GM19193 (cell line): Measurements from ENCODE around the gene DDOST.

Experiments
- POLR2A ChIP-seq: IDR thresholded peaks from 4 replicates; pipeline ENCODE4 v1.6.1; 2011; ENCODE audit not compliant: insufficient read depth, insufficient read length; ENCODE audit errors: extremely low read depth

The DDOST gene

DNA sequence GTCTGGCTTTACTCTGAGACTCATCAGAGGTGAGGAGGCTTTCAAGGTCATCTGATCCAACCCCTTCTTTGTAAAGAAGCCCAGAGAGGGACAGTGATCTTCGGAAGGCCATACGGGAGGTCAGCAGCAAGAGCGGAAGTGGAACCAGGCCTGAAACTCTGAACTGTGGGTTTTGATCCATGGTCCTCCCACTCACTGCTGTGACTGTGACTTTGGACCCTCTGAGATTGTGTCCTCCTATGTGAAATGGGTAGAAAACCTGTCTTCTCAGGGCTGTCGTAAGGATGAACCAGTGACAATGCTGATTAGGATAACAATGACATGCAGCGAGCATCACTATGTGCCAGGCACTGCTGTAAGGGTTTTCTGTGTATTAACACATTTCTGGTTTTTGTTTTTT lies 9.8 kb upstream of the DDOST start:
- TF ChIP-seq POLR2A, result no peak

DNA sequence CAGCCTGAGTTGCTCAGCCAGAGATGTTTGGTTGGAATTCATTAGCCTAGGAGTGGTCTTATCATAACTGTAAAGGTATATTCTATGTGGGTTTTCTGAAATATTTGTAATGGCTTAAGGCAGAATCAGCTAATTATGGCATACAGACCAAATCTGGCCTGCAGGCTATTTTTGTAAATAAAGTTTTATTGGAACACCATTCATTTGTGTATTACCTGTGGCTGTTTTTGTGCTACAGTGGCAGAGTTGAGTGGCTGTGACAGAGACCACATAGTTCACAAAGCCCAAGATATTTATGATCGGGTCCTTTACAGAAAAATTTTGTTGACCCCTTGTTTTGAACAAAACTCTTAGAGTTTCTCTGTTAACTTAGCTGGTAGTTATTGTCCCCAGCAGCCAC lies 7.4 kb upstream of the DDOST start:
- TF ChIP-seq POLR2A, result no peak

DNA sequence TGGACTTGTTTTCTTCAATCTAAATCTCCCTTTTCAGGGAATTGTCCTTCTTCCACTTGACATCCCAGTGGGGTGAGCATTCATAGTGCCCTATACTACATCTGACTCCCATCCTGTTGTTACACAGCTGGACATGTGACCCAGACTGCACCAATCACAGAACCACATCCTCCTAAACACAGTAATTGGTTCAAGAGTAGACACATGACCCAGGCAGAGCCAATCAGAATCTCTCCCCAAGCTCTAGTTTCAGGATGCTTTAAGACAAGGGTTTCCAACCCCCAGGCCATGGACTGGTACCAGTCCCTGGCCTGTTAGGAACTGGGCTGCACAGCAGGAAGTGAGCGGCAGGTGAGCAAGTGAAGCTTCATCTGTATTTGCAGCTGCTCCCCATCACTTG lies 5.6 kb upstream of the DDOST start:
- no peak for TF ChIP-seq POLR2A

DNA sequence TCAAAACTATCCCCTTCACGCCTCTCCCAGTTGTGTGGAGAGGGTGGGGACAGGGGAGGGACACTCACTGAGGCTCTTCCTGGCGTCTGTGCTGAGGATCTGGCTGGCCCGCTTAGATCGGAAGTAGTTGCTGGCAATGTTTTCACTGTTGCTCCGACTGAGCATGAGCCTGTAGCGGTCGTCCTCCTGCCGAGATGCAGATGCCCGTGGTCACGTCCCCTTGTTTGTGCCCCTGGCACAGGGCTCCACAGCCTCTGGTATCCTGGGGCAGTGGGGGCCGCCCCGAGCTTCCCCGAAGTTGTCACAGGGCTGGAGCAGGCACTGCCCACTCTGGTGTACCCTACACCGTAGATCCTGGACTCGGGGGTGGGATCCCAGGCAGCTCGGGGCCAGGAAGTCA lies 5.0 kb upstream of the DDOST start:
- TF ChIP-seq POLR2A, result no peak

DNA sequence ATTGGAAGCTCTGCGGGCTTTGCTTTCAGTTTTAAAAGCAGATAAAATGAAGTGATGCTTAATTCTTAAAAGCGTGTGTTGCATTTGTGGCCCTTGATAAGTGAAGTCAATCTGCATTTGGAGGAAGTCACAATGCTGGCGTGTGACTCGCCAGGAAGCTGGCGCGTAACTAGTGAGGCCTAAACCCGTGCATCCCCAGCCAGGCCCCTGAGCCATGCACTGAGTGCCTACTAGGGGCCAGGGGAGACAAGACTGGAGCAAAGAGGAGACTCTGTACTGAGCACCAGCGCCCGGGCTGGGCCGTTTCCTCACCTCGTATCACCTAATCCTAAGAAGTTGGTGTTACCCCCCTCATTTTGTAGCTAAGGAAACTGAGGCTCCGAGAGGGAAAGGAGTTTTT lies 4.6 kb upstream of the DDOST start:
- TF ChIP-seq POLR2A, result no peak

DNA sequence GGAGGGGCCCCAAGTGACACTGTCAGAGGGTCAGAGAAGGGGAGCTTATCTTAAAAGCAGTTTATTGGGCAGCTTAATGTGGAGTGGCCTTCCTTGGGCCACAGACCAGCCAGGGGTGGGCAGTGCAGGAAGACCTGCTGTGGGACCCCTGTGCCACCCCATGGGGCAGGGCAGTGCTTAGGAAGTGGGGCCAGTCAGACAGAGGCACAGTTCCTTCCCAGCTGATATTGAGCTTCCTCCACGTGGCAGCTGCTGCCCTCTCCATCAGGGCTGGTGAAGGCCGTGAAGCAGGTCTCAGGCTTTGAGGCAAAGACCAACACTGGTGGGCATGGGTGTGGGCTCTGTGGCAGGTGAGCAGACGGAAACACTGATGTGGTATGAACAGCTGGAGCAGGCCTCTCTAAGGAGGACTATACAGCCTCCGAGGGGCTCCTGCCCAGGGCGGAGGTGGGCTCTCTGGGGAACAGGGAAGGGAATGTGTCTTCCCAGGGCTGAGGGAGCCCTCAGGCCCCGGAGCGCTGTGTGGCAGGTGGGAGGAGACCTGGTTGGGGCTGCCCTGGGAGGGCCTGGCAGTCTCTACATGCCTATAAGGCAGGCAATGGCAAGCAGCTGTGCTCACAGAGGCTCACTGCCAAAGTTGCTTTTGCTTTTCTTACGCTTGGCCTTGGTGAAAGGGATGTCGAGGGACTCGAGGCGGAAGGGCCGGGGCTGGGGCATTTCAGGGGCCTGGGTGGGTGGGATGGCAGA lies 3.0 kb upstream of the DDOST start:
- TF ChIP-seq POLR2A, result no peak

DNA sequence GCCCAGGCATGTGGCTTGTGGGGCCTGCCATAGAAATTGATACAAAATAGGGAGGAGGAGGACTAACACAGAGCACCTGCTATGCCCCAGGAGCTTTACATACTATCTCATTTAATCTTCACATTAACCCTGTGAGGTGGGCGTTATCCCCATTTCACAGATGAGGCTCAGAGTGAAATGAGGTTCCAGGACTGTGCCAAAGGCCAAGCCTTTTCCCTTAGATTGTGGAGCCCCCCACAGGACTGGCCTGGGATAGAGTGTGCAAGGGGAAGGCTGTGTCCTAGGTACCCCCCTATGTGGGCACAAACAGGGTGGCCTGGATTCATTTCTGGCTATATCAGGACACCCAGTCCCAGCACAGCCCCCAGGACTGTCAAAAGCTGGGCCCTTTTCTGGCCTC lies 2.2 kb upstream of the DDOST start:
- no peak for TF ChIP-seq POLR2A

DNA sequence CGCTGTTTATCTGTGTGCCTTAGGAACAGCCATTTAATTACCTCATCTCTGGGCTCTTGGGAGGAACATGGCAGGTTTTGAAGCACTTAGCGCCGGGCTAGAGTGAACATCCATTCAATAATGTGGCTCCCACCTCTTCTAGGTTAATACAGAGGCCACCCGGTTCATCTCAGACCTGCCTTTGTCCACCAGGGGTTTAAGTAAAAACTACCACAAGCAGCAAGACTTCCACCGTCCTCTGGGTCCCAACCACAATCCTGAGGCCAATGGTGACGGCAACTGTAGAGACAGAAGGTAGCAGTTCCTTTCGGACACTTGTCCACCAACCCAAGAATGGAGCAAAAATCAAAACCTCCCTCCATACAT lies 924 bp upstream of the DDOST start:
- TF ChIP-seq POLR2A, result no peak

DNA sequence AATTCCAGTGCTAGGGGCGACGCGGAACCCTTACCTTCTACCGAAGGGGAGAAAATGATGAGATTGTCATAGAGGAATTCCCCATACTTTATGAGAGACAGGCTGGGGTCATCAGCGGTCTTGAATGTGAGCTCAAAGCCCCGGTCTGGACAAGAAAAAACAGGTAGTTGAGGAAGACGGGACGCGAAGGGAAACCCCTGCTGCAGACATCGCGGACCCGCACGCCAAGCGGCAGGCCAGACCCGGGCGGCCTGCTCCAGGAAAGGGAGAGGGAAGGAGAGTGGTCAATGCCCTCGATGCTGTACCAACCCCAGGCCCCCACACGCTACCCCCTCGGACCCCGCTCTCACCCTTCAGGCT lies 342 bp downstream of the DDOST start:
- no peak for TF ChIP-seq POLR2A

DNA sequence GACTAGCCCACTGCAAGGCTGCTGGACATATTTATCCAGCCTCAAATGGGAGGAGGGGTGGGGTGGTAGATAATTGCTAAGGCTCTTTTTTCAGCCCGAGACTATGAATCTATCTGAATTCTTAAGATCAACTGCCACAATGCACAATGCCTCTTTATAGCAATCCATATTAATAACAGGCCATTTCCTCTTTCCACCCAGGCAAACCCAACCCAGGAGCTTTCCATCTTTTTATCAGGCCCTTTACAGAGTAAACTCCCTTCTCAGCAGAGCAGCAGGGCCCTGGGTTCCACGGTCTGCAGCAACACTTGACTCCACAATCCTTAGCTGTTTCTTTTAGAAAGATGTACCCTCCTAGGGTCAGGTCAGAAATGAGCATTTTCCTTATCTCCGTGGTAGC lies 806 bp downstream of the DDOST start:
- TF ChIP-seq POLR2A, result no peak

DNA sequence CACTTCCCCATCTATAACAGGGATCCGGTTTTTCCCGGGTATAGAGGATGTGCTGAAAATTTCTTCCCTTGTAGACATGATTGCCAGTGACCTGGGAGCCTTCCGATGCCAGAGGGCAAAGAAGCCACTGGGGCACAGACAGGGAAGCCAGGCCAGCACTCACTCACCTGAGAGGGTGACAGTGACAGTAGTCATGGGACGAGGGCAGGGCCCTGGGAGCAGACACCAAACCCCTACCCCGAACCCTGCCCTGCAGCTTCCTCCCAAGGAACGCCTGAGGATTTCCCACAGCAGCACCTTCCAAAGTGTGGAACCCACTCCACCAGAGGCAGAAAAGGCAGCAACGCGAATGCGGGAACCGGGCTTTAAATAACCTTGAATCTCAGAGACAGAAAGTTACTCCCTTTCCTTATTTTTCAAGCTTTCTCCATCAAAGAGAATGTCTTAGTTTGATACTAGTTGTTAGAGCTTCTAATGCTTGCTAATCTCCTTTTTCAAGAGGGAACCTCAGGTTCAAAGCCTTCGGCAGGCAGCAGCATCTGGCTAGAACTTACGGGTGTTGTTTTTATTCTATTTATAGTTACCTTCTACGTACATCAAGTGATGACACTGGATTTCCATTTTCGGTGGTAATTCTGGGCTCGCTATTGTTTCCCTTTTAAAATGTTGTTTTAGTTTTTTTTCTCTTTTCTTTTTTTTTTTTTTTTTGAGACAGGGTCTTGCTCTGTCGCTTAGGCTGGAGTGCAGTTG lies 2.8 kb downstream of the DDOST start:
- no peak for TF ChIP-seq POLR2A

DNA sequence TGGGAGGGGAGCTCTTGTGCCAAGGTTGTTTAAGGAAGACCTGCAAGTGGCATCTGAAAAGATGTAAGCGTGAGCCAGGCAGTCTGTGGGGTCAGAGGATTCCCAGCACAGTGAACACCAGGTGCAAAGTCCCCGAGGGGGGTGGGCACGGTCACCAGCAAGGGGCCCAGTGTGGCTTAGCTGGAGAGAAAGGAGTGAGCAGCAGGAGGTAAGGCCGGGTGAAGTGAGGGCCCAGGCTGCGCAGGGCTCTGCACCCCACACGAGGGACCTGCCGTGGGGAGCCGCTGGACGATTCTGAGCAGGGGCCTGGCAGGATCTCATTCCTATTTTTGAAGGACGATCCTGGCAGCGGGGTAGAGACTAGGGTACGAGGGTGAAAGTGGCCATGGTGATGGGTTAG lies 4.1 kb downstream of the DDOST start:
- no peak for TF ChIP-seq POLR2A

DNA sequence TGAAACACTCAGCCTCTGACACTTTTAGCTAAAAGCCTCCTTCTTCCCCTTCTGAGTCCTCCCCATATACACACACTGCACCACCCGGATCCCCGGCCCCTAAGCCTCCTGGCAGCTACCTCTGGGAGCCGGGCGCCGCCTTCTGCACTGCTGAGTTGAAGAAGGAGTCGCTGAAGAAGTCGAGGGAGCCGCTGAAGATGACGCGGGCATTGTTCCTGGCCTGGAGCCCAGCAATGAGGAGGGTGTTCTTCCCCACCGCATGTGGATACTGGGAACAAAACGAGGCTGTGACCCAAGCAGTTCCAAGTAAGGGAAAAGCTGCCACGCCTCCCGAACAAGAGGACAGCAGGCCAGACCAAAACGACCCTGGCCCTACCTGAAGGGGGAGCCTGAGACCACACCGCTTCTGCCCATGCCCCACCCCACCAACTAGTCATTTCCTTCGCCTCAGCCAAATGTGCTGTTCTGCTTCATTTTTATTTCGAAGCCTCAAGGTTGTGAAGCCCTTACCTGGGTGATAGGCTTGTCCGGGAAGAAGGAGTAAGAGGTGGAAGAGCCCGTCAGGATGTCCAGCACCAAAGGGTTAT lies 7.0 kb downstream of the DDOST start:
- no peak for TF ChIP-seq POLR2A

DNA sequence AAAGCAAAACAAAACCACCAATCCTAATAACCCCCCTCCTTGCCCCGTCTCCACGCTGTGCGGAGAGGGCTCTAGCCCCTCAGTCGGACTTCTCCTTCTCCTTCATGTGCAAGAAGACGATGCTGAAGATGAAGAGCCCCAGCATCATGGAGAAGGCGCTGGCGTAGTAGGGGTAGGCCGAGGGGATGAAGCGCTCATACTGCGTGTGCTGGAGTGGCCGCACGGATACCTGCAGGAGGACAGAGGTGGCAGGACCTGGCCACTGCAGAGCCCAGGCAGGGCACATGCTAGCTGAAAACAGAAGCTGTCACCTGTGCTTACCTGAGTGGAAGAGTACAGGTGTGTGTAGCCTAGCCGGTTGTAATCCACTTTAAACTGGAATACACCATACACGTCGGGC lies 8.9 kb downstream of the DDOST start:
- no peak for TF ChIP-seq POLR2A

DNA sequence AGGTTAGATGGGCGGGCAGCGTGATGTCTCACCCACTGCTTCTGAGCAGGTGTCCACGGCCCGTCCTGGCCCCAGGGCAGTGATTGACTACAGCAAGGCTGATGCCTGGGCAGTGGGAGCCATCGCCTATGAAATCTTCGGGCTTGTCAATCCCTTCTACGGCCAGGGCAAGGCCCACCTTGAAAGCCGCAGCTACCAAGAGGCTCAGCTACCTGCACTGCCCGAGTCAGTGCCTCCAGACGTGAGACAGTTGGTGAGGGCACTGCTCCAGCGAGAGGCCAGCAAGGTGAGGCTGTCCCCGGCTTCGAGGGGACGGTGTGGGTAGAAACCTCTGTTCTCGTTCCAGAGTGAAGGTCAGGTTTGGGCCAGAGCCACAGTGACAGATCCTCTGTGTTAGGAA lies 12.2 kb downstream of the DDOST start:
- no peak for TF ChIP-seq POLR2A

DNA sequence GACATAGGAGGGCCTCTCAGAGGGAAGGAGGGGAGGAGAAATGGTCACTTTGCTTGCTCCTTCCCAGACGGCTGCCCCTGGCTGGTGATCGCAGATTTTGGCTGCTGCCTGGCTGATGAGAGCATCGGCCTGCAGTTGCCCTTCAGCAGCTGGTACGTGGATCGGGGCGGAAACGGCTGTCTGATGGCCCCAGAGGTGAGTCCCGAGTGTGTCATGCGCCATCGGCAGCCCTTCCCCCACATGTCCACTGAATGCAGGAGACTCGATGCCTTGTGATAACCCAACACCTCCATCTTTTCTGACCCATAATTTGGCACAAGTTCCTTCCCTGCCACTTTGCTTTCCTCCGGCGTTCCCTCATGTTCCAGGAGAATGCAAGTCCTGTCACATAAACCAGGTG lies 12.7 kb downstream of the DDOST start:
- TF ChIP-seq POLR2A, result no peak
